Measurements from ENCODE around the gene NGFR. TPM values are rescaled to one million over a fixed set of nuclear protein-coding genes. Genes with fewer than 3 reads are reported as not detected.

Gene NGFR
- total RNA-seq, 1 donor from 2014 or later, result 14.7 TPM

DNA sequence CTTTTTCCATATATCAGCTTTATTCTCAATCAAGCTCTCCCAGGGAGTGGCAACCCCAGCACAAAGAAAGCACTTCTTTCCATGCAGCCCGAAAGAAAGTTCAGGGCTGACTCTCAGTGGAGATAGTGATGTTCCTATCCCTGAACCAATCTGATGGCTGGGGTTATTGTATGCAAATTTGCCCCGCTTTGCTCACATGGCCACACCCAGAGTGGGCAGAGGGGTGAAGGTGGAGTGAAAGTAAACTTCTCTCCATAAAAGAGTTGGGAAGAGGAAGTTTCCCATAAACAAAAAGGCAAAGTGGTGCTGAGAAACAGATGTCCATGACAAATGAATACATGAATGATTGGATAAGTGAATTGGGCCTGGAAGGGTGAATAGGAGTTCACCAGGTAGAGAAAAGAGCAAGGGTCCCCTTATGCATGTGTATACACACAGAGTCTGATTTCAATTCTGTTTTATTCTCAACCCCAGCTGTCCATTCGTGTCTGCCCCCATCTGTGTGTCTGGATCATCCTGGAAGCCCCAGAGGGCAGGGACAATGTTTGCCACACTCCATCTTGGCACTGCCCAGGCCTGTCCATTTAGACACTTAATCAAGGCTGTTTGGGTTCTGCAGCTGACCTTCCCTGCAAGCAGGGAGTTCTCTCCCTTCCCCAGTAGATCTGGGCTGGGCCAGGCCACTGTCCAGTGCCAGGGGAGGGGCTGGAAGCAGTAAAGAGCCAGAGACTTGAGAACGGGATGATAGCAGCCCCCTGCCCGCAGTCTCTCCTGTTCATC lies 14.1 kb upstream of the NGFR start:
- Mint-ChIP-seq H3K27ac (no peak overlapping the region), H3K4me3 (no peak overlapping the region), H3K9me3 (no peaks in the 10 kb centered on the region), H3K4me1 (peaks cover 7% of the 10 kb centered on the region), H3K36me3 (no peaks in the 10 kb centered on the region), H3K27me3 (ENCODE audit: low read depth) (peaks cover 58% of the 10 kb centered on the region)
- no peak for TF ChIP-seq CTCF (IDR thresholded peaks at IDR 0.05; ENCODE audit: unreplicated experiment)
- no peak for DNase-seq (ENCODE audit: low spot score in 2 of 2, unreplicated experiment in 2 of 2)

DNA sequence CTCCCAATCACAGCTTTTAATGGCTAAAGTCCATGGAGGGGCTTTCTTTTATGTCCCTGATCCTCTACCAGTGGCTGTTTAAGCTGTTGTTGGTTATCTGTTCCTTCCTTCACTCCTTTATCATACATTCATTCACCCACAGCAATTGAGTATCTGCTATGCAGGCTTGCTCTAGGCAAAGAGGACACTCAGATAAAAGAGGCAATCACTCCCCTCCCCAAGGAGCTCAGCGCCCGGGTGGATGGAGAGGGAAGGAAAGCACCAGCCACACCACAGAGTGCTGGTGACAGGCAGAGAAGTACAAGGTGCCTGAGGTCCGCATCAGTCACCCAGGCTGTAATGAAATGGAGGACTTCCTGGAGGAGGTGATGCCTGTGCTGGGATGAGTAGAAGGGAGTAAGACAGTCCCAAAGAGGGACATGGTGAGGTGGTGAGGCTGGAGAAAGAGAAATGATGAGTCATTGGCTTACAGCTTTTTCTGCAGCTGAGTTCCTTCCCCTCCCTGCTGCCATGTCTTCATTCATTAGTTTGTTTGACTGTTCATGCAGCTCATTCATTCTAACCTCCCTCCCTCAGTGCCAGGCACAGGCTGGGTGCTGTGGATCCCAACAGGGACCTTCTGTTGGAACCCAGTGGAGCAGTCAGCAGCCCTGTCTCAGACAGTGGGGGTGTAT lies 12.8 kb upstream of the NGFR start:
- Mint-ChIP-seq H3K27ac (no peak overlapping the region), H3K4me3 (no peak overlapping the region), H3K27me3 (ENCODE audit: low read depth) (peaks cover 51% of the 10 kb centered on the region), H3K4me1 (peaks cover 14% of the 10 kb centered on the region), H3K36me3 (no peaks in the 10 kb centered on the region), H3K9me3 (no peaks in the 10 kb centered on the region)
- TF ChIP-seq CTCF (IDR thresholded peaks at IDR 0.05; ENCODE audit: unreplicated experiment), result no peak
- no peak for DNase-seq (ENCODE audit: low spot score in 2 of 2, unreplicated experiment in 2 of 2)

DNA sequence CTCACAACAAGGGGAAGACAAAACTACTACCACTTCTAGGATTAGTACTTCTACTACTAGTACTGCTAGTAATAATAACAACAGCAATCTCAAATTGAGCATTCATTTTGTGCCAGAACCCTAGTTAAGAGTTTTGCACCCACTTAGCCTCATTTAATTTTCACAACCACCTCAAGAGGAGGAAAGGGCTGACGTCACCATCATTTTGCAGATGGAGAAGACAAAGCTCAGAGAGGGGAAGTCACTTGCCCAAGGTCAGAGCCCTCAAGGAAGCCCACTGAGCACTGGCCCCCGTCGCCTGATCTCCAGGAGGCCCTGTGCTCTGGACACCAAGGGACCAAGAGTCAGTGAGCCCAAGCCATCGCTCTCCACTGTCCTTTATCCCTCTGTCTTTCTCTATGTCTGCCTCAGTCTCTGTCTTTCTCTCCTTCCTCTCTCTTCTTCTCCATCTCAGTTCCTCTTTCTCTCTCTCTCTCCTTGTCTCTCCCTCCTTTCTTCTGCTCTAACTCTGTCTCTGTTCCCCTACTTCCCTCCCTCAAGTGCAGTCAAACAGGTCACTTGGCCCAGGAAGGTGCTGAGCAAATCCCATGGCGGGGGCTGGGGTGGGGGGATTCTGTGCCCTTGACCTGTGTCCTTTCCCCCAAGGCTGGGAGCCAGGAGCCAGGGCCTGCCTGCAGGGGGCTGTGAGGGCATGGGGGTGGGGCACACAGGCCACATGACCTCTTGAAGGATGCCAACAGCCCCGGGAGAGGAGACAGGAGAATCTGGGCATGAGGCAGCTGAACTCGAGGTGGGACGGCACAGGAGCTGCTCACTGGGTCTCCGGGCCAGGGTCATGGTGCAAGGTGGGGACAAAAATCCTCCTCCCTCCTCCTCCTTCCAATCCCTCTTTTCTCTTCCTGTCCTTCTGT lies 11.2 kb upstream of the NGFR start:
- no peak for DNase-seq (ENCODE audit: low spot score in 2 of 2, unreplicated experiment in 2 of 2)
- no peak overlapping the region for H3K4me3 Mint-ChIP-seq
- no peak for TF ChIP-seq CTCF (IDR thresholded peaks at IDR 0.05; ENCODE audit: unreplicated experiment)
- peaks cover 35% of the 10 kb centered on the region for H3K27me3 Mint-ChIP-seq (ENCODE audit: low read depth)
- peaks cover 23% of the 10 kb centered on the region for H3K4me1 Mint-ChIP-seq
- H3K27ac Mint-ChIP-seq, result no peak overlapping the region
- H3K36me3 Mint-ChIP-seq, result no peaks in the 10 kb centered on the region
- no peaks in the 10 kb centered on the region for H3K9me3 Mint-ChIP-seq

- H3K4me3 Mint-ChIP-seq, result no peak overlapping the region
- TF ChIP-seq CTCF (IDR thresholded peaks at IDR 0.05; ENCODE audit: unreplicated experiment), result no peak
- no peak overlapping the region for H3K27ac Mint-ChIP-seq
- peaks cover 25% of the 10 kb centered on the region for H3K4me1 Mint-ChIP-seq
- H3K9me3 Mint-ChIP-seq, result no peaks in the 10 kb centered on the region
- H3K27me3 Mint-ChIP-seq (ENCODE audit: low read depth), result peaks cover 28% of the 10 kb centered on the region
- no peaks in the 10 kb centered on the region for H3K36me3 Mint-ChIP-seq
- DNase-seq (ENCODE audit: low spot score in 2 of 2, unreplicated experiment in 2 of 2), result no peak
Observed at GRCh38 chr17:49484588-49484987, 10.5 kb upstream of the NGFR start.

DNA sequence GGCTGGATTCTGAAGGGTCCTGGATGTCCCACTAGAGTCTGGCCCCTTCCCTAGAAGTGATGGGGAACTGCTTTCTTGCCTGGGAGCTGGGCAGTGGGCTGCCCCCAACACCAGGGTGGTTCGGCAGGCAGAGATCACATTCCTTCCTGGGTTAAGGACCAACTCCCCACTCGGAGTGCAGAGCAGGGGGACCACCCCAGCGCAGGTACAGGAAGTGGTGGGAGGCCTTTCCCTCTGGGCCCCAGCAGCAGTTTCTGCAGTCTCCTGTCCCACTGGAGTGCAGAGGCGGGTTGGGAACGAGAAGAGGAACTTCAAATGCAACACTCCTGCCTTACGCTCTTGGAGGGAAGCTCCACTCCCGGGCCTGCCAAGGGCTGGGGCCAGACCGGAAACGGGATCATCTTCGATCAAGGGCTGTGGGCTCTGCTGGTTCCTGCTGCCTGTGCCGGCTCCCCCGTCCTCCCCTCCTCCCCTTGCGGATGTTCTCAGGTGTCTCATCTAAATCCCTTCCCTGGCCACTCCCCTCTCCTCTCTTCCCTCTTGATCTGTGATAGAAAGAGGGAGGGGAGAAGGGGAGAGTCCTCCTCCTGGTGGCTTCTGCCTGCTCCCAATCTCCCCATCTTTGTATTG lies 9.0 kb upstream of the NGFR start:
- no peaks in the 10 kb centered on the region for H3K9me3 Mint-ChIP-seq
- peak overlapping the region; percentile 67 for H3K27ac Mint-ChIP-seq
- H3K4me3 Mint-ChIP-seq, result peak overlapping the region; percentile 13
- H3K27me3 Mint-ChIP-seq (ENCODE audit: low read depth), result peaks cover 24% of the 10 kb centered on the region
- TF ChIP-seq CTCF (IDR thresholded peaks at IDR 0.05; ENCODE audit: unreplicated experiment), result no peak
- peaks cover 25% of the 10 kb centered on the region for H3K4me1 Mint-ChIP-seq
- H3K36me3 Mint-ChIP-seq, result no peaks in the 10 kb centered on the region
- DNase-seq (ENCODE audit: low spot score in 2 of 2, unreplicated experiment in 2 of 2), result no peak
